C4-2B (cell line): ENCODE data around the gene GP2.

Experiments
- H3K27ac ChIP-seq: fragments of 450-650 bp; 2 replicates; pipeline ENCODE4 v1.5.1; 2017
- CTCF ChIP-seq: fragments of 450-650 bp; conservative IDR thresholded peaks from 2 replicates; pipeline ENCODE4 v1.5.1; 2017; ENCODE audit warnings: mild to moderate bottlenecking
- ZFX ChIP-seq: fragments of 450-650 bp; IDR thresholded peaks from 2 replicates; pipeline ENCODE4 v1.6.1; 2017

GP2 gene

DNA sequence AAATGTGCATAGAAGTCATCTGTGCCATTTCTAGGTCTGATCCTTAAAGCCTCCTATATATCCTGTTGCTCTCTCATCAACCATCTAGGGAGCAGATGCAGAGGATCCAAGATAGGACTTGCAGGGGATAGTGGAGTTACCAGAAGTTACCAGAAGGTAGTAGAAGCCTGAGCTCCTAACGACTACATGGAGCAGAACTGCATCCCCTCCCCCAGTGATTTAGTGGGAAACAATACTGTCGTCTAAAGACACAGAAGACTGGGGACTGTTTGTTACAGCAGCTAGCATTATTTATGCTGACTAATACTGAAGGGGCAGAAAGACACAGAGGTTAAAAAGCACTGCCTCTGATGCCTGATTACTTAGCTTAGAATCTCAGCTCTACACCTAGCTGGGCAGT lies 15.8 kb downstream of the GP2 start:
- TF ChIP-seq CTCF (no peak), ZFX (no peak)
- H3K27ac ChIP-seq = no peak overlapping the region

GRCh38 chr16:20310421-20311395 lies 16.6 kb downstream of the GP2 start:
- H3K27ac ChIP-seq = no peak overlapping the region

DNA sequence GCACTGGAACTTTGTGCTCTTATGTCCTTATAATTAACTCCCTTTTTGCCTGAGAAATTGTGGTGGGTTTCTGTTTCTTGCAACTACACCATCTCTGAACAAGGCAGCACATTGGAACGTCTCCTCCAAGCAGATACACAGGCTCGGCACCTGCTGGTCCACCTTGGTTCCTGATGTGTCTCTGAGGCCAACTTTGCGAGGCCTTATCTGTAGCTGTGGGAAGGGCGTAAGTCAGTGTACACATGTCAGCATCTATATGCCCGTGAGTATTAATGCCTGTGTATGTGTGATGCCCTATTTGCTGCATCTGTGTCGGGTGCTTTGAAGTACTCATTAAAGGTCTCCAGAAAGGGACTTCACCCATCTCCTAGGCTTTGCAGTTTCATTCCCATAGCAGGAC lies 17.5 kb downstream of the GP2 start:
- H3K27ac ChIP-seq = no peak overlapping the region
- TF ChIP-seq ZFX (no peak), CTCF (no peak)

More at GRCh38 chr16:20310421-20311395, 16.6 kb downstream of the GP2 start:
- TF ChIP-seq CTCF = no peak
- no peak for TF ChIP-seq ZFX

DNA sequence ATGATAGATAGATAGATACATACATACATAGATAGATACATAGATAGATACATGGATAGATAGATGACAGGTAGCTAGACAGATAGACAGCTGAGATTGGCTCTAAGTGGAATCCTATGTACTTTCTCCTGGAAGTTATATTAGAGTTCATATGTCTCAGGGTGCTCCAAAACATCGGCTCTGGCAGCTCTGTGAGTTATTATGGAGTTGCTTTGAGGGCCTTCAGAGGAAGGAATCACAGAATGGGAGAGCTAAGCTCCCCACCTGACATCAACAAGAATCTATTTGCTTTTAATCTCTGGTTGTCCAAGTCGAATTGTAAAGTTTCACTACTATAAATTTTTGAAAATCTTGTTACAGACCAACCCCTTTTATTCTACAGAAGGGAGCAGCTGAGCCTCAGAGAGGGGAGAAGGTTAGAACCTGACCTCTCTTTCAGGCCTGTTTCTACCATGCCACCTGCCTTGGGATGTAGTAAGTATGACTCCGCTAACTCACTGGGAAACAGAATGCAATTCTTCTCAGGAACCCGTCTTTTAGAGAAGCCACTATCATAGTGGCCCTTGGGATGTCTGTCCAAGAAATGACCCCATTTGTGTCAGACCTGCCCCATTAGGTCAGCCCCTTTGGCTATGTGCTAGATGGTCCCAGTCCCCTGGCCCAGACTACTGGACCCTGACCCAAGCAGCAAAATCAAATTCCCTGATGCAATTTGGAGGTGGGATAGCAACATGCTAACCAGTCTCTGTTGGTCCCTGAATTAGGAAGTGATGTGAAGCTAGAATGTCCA lies 18.3 kb downstream of the GP2 start:
- TF ChIP-seq CTCF = no peak
- no peak for TF ChIP-seq ZFX
- no peak overlapping the region for H3K27ac ChIP-seq

DNA sequence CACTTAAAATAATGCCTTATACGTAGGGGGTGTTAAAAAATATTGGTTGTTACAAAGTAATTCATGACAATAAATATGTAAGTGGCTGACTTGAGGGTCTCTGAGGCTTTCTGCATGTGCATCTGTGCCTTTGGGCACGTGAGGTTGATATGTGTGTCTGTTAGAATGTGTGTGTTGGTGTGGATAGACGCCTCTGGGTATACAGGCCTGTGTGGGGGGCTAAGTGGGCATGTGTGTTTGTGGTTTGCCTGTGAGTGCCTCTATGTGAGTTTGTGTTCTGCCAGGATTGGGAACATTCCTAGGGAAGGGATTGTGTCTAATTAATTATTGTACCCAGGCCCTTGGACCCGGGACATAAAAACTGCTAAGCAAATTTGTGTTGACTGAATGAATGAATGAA lies 19.0 kb downstream of the GP2 start:
- H3K27ac ChIP-seq = no peak overlapping the region
- TF ChIP-seq ZFX (no peak), CTCF (no peak)

DNA sequence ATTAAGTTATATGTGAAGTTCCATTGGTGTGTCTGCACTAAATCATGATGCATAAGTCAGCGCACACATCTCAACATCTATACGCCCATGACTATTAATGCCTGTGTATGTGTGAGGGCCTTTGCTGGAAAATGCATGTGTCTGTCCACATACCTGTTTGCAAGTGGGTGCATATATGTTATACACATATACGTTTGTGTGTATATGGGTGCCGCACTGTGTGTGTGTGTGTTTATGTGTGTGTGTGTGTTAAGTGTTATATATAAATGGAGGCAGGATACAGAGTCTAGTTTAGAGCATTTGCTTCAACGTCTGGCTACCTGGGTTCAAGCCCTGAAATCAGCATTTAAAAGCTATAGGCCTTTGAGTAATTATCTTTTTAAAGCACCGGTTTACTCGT lies 19.5 kb downstream of the GP2 start:
- TF ChIP-seq CTCF (no peak), ZFX (no peak)
- no peak overlapping the region for H3K27ac ChIP-seq

- H3K27ac ChIP-seq = no peak overlapping the region
- TF ChIP-seq ZFX (no peak), CTCF (no peak)
Measured at GRCh38 chr16:20307240-20307671, 20.1 kb downstream of the GP2 start.
